Gastroesophageal sphincter (tissue), 4 donors: Measurements from ENCODE around the gene UBQLN4. TPM values are rescaled to one million over a fixed set of nuclear protein-coding genes. Genes with fewer than 3 reads are reported as not detected.

Experiments
- ATAC-seq: fragments of 150-250 bp; one replicate; pipeline ENCODE4 v1.9.1; 2016; ENCODE audit warnings: mild to moderate bottlenecking, moderate library complexity
- H3K27ac ChIP-seq, 4 donors: fragments of 200-600 bp; sonication (generic) in 3 of 4; 1 replicate in 3 of 4; 2 replicates in 1 of 4; pipeline ENCODE4 v1.5.1; 2016 to 2019
- H3K27me3 ChIP-seq: fragments of 200-600 bp; sonication (generic); one replicate; pipeline ENCODE4 v1.5.1; 2019
- H3K36me3 ChIP-seq, 2 donors: fragments of 200-600 bp; sonication (generic); one replicate each; pipeline ENCODE4 v1.5.1; 2019; ENCODE audit warnings: control low read depth in 1 of 2
- H3K4me1 ChIP-seq, 3 donors: fragments of 200-600 bp; sonication (generic); 1 replicate in 2 of 3; 2 replicates in 1 of 3; pipeline ENCODE4 v1.5.1; 2016 to 2019; ENCODE audit warnings: control low read depth in 2 of 3
- H3K4me3 ChIP-seq, 2 donors: fragments of 200-600 bp; sonication (generic); one replicate each; pipeline ENCODE4 v1.5.1; 2019; ENCODE audit warnings: mild to moderate bottlenecking in 1 of 2, moderate library complexity in 1 of 2
- H3K9me3 ChIP-seq, 3 donors: fragments of 200-600 bp; sonication (generic); one replicate each; pipeline ENCODE4 v1.5.1; 2017 to 2019; ENCODE audit warnings: control low read depth in 2 of 3
- CTCF ChIP-seq, 4 experiments: fragments of 200-600 bp in 2 of 4; fragments of 450-650 bp in 2 of 4; sonication (generic) in 1 of 4; IDR thresholded peaks; one replicate each; pipeline ENCODE4 v1.5.1; 2017 to 2019; ENCODE audit warnings: antibody characterized with exemption in 4 of 4, mild to moderate bottlenecking in 2 of 4, moderate library complexity in 2 of 4
- EP300 ChIP-seq: sonication (generic); formaldehyde crosslinking; IDR thresholded peaks from one replicate; pipeline ENCODE4 v1.6.1; 2017; ENCODE audit warnings: antibody characterized with exemption, mild to moderate bottlenecking
- POLR2A ChIP-seq, 2 donors: fragments of 450-650 bp; IDR thresholded peaks; one replicate each; pipeline ENCODE4 v1.6.1; 2017; ENCODE audit warnings: antibody characterized with exemption in 2 of 2, mild to moderate bottlenecking in 2 of 2, moderate library complexity in 1 of 2
- POLR2AphosphoS5 ChIP-seq: sonication (generic); formaldehyde crosslinking; IDR thresholded peaks from one replicate; pipeline ENCODE4 v1.6.1; 2017; ENCODE audit warnings: antibody characterized with exemption
- WGBS, 2 donors: methylation state at CpG; one replicate each; pipeline ENCODE4 v1.1.5; 2018; ENCODE audit warnings: low coverage in 1 of 2; 5-methylcytosine and 5-hydroxymethylcytosine counted together
- total RNA-seq, 4 donors: library from RNA; depleted of rRNA; stranded (reverse); fragments of >200 nt; gene quantifications; one replicate each; pipeline ENCODE4 v1.1.0, GENCODE V29; 2016

Gene UBQLN4
- total RNA-seq, 4 donors from 2014 or later = 19.6 to 29.6 (median 24.8) TPM

GRCh38 chr1:156009404-156009803 lies 44.2 kb downstream of the UBQLN4 start:
- Histone ChIP-seq H3K9me3 (no peaks in the 10 kb centered on the region), H3K4me3 (no peak overlapping the region), H3K36me3 (peaks cover 0 to 67% of the 10 kb centered on the region in 2 donors), H3K4me1 (no peaks in the 10 kb centered on the region), H3K27ac (no peak overlapping the region), H3K27me3 (no peaks in the 10 kb centered on the region)
- ATAC-seq = no peak
- 49 to 64% methylated on average over 2 to 3 of the region's 3 CpGs for WGBS, 2 donors
- TF ChIP-seq EP300 (no peak), CTCF (IDR thresholded peaks at IDR 0.05) (no peak), POLR2AphosphoS5 (no peak), POLR2A (IDR thresholded peaks at IDR 0.05) (no peak)

GRCh38 chr1:156006666-156007376 lies 46.8 kb downstream of the UBQLN4 start:
- no peak for ATAC-seq
- TF ChIP-seq CTCF (IDR thresholded peaks at IDR 0.05) (no peak), EP300 (no peak), POLR2A (IDR thresholded peaks at IDR 0.05) (no peak), POLR2AphosphoS5 (no peak)
- H3K4me3 ChIP-seq = no peak overlapping the region
- no peak overlapping the region for H3K27ac ChIP-seq
- H3K36me3 ChIP-seq = peaks cover 0 to 41% of the 10 kb centered on the region in 2 donors
- H3K9me3 ChIP-seq = no peaks in the 10 kb centered on the region
- H3K27me3 ChIP-seq = no peaks in the 10 kb centered on the region
- 52 to 100% methylated on average over 1 to 7 of the region's 7 CpGs for WGBS, 2 donors
- H3K4me1 ChIP-seq = no peaks in the 10 kb centered on the region

- no peak for TF ChIP-seq EP300
- TF ChIP-seq CTCF (IDR thresholded peaks at IDR 0.05) = no peak
- no peak for TF ChIP-seq POLR2A (IDR thresholded peaks at IDR 0.05)
- TF ChIP-seq POLR2AphosphoS5 = no peak
- no peak overlapping the region for H3K4me3 ChIP-seq
- ATAC-seq = peak; percentile 19
- H3K4me1 ChIP-seq = no peaks in the 10 kb centered on the region
- no peaks in the 10 kb centered on the region for H3K9me3 ChIP-seq
- H3K27ac ChIP-seq = no peak overlapping the region
- WGBS, 2 donors = 100% methylated on average over 1 to 2 of the region's 4 CpGs
- peaks cover 0 to 23% of the 10 kb centered on the region in 2 donors for H3K36me3 ChIP-seq
- no peaks in the 10 kb centered on the region for H3K27me3 ChIP-seq
Measured at GRCh38 chr1:156004843-156005584, 48.6 kb downstream of the UBQLN4 start.

- peaks cover 0 to 11% of the 10 kb centered on the region in 2 donors for H3K36me3 ChIP-seq
- H3K9me3 ChIP-seq = no peaks in the 10 kb centered on the region
- ATAC-seq = no peak
- TF ChIP-seq POLR2AphosphoS5 = no peak
- TF ChIP-seq POLR2A (IDR thresholded peaks at IDR 0.05) = no peak
- TF ChIP-seq EP300 = no peak
- no peaks in the 10 kb centered on the region for H3K4me1 ChIP-seq
- H3K27me3 ChIP-seq = no peaks in the 10 kb centered on the region
- 42 to 46% methylated on average over 2 of the region's 2 CpGs for WGBS, 2 donors
- no peak overlapping the region for H3K27ac ChIP-seq
- no peak overlapping the region for H3K4me3 ChIP-seq
Measured at GRCh38 chr1:156003923-156004188, 49.7 kb downstream of the UBQLN4 start.

- TF ChIP-seq CTCF (IDR thresholded peaks at IDR 0.05) (no peak), POLR2AphosphoS5 (no peak), EP300 (no peak), POLR2A (IDR thresholded peaks at IDR 0.05) (no peak)
- H3K4me3 ChIP-seq = no peak overlapping the region
- no peak for ATAC-seq
- no peaks in the 10 kb centered on the region for H3K9me3 ChIP-seq
- WGBS, 2 donors = 40 to 58% methylated on average over 2 of the region's 3 CpGs
- H3K4me1 ChIP-seq = no peaks in the 10 kb centered on the region
- H3K36me3 ChIP-seq = no peaks in the 10 kb centered on the region
- no peak overlapping the region for H3K27ac ChIP-seq
- H3K27me3 ChIP-seq = no peaks in the 10 kb centered on the region
Measured at GRCh38 chr1:156002188-156002911, 51.2 kb downstream of the UBQLN4 start.
